Measurements from ENCODE around the gene UQCR11. TPM values are rescaled to one million over a fixed set of nuclear protein-coding genes. Genes with fewer than 3 reads are reported as not detected.

UQCR11 gene
- total RNA-seq, 1 donor: 36.9 TPM

DNA sequence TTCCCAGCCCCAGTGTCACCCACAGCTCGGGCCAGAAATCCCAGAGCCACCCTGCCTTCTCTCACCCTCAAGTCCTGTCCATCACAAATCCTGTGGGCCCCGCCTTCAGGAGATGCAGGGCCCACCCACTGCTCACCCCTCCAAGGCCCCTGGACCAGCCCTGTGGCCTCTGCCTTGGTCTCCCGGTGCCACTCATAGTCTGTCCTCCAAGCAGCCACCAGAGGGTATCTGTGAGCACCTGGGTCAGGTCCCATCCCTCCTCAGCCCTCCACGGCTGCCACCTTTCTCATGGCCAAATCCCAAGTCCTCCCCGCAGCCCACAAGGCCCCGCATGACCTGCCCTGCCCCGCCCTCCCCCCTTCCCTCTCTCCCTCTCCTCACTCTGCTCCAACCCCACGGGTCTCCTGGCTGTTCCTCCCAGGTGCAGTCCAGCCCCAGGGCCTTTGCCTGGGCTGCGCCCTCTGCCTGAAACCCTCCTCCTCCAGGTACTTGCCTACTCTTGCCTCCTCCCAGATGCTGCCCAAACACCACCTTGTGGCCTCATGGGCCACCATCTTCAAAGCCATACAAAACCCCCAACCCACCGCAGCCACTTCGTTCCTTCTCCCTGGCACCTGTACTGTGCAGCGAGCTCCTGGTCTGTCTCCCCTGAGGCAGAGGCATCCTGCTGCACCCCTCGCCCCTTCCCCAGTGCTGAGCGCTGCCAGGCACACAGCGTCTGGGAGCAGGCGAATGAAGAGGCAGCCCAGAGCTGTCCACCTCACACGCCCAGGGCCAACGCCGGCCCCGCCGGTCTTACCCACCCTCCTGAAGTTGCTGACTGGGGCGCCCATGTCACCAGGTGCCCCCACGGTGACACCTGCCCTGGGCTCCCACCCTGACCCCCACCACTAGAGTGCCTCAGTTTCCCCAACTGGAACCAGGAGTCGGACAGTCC lies 13.2 kb upstream of the UQCR11 start:
- DNase-seq (ENCODE audit: low read depth in 2 of 3, low spot score in 2 of 3): peak in 1 of 3 donors; percentile 37

DNA sequence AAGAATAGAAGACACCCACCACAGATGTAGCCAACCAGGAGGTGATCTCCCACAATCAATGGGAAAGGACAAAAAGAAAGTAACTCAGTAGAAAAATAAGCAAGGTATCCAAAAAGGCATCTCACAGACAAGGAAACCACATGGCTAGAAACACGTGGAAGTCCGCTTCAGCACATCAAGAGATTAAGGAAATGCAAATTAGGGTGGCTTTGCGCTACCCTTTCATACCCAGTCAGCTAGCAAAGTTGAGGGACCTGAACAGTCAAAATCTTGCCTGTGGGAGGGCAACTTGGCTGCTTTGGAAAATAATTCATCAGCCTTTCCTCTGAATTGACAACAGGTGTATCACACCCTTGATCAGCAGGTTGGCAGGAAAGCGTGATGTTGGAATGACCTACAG lies 11.6 kb upstream of the UQCR11 start:
- DNase-seq (ENCODE audit: low read depth in 2 of 3, low spot score in 2 of 3): no peak

- no peak for DNase-seq (ENCODE audit: low read depth in 2 of 3, low spot score in 2 of 3)
Measured at GRCh38 chr19:1616396-1616795, 11.1 kb upstream of the UQCR11 start.

GRCh38 chr19:1615156-1615765 lies 10.0 kb upstream of the UQCR11 start:
- DNase-seq (ENCODE audit: low read depth in 2 of 3, low spot score in 2 of 3): no peak

- no peak for DNase-seq (ENCODE audit: low read depth in 2 of 3, low spot score in 2 of 3)
Measured at GRCh38 chr19:1613808-1614570, 8.7 kb upstream of the UQCR11 start.

DNA sequence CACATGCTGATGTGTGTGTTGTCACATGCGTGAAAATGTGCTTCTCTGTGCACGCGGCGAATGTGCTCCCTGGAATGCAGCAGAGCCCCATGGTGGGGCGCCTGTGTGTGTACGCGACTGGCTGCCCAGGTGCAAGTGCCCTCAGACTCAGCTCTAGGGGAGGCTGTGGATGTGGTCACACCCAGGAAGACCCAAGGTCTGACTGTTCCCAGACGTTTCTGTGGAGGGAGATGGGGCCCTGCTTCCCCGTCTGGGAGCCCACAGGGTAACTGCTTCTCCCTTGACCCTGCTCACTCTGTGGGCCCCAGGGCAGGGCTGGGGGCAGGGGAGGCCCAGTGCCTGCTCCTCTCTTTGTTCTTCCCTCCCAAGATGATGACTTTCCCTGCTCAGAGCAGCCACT lies 7.9 kb upstream of the UQCR11 start:
- no peak for DNase-seq (ENCODE audit: low read depth in 2 of 3, low spot score in 2 of 3)

- DNase-seq (ENCODE audit: low read depth in 2 of 3, low spot score in 2 of 3): no peak
Measured at GRCh38 chr19:1612114-1613086, 7.1 kb upstream of the UQCR11 start.

DNA sequence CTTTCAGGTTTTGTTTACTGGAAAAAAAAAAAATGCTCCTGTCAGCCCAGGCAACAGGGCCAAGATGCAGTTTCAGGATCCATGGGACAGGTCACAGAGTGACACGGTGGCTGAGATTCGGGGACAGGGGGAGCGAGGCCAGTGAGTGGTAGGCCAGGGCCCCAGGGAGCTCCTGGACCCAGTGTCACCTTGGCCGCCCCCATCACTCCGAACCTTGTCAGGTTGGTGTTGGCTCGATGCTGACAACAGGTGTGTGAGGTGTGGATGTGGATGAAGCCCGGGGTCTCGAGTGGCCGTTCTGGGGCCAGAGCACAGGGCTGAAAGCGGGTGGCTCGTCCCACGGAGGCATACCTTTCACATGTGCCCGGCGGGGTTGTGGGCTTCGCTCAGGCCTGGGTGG lies 6.1 kb upstream of the UQCR11 start:
- DNase-seq (ENCODE audit: low read depth in 2 of 3, low spot score in 2 of 3): no peak

GRCh38 chr19:1610579-1610978 lies 5.3 kb upstream of the UQCR11 start:
- no peak for DNase-seq (ENCODE audit: low read depth in 2 of 3, low spot score in 2 of 3)

DNA sequence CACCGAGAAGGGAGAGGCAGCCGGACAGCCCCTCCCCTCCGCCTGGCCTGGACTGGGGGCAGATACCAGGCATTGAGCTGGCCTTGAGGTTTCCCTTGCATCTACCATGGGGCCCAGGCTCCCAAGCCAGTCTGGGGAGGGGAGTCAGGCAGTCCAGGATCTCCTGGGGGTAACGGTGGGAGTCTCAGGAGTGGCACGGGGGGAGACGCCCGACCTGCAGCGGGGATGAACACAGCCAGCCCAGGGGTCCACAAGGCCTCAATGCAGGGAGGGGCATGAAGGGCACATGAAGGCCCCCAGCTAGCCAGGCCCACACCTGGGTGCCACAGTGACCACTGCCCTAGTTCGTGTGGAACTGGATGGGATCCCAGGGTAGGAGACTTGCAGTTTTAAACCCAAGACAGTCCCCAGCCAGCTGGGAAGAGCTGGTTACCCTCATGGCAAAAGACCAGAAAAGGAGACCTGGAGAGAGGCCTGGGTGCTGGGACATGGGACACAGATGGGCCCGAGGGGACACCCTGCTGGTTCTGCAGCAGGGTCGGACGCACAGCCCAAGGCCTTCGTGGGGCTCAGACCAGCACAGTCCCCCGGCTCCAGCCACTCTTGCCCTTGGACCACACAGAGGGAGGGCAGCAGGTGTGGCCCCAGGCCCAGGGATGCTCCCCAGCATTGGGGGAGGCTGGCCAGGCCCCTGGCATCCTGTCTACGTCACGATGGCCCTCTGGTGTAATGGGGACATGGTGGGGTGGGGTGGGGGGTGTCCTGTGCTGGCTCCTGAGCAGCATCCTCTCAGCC lies 4.6 kb upstream of the UQCR11 start:
- DNase-seq (ENCODE audit: low read depth in 2 of 3, low spot score in 2 of 3): no peak

DNA sequence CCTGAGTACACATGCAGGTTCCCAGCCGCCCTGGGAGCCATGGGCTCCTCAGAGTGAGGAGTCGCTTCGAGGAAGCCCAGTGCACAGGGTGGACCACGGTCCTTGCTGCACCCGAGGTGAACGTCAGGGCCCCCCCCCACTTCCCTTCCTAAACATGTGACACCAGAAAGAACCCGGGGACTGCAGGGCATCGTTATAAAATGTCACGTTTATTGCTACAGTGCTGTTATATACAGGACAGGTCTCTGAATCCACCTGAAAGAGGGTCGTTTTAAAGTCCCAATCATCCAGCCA lies 3.8 kb upstream of the UQCR11 start:
- DNase-seq (ENCODE audit: low read depth in 2 of 3, low spot score in 2 of 3): peak in 1 of 3 donors; percentile 50

DNA sequence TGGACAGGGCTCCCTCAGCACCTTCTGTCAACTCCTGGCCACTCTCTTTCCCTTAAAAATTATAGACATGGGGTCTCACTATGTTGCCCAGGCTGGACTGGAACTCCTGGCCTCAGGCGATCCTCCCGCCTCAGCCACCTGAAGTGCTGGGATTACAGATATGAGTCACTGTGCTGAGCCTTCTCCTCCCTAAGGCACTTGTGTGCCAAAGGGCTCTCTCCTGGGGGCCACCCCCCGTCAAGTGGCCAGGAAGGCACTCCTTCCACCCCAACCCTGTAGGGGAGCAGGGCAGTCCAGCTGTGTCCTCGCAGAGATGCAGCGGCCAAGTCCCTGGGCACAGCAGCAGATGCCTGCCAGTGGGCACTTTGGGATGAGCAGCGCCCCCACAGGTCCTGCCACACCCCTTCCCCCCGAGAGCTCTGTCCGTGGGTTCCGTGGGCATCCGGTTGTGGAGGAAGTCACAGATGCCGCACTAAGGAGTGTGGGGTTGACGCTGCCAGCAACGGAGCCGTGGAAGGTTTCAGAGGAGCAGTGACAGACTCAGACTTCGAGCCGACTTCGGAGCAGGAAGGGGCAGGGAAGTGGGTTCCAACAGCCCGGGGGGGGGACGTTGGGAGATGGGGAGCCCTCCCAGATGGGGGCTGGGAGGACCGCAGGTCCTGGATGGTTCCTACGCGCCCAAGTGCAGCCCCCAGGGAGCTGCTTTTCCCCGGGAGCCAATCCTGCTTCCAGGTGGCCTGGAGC lies 3.3 kb upstream of the UQCR11 start:
- peak in 1 of 3 donors; percentile 38 for DNase-seq (ENCODE audit: low read depth in 2 of 3, low spot score in 2 of 3)

GRCh38 chr19:1606138-1606651 lies 933 bp upstream of the UQCR11 start:
- no peak for DNase-seq (ENCODE audit: low read depth in 2 of 3, low spot score in 2 of 3)

GRCh38 chr19:1602091-1602707 lies 3.1 kb downstream of the UQCR11 start:
- no peak for DNase-seq (ENCODE audit: low read depth in 2 of 3, low spot score in 2 of 3)

DNA sequence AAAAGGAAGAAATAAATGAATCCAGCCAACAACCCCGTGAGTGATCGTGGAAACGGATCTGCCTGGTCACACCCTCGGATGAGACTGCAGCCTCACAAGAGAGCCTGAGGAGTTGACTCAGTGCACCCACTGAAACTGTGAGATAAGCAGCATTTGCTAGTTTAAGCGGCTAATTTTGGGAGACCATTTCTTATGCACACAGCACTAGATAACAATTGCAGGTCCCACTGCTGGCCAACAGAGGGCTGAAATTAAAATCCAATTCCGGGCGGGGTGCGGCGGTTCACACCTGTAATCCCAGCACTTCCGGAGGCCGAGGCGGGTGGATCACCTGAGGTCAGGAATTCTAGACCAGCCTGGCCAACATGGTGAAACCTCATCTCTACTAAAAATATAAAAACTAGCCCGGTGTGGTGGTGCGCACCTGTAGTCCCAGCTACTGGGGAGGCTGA lies 3.6 kb downstream of the UQCR11 start:
- no peak for DNase-seq (ENCODE audit: low read depth in 2 of 3, low spot score in 2 of 3)

DNA sequence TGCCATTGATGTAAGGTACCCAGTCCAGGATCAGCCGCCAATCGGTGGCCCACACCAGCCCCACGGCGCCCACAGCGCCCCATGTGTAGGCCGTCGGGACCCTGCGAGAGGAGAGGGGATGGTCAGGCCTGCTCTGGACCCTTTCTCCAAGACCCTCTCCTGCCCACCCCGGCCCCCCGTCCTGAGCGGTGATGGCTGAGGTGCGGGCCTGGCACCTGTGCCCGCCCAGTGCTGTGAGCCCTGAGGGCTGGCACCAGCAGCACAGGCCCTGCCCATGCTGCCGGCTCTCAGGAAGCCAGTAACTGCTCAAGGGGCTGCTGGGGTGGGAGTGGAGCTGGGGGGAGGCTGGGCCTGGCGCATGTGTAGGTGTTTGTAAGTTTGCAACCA lies 5.8 kb downstream of the UQCR11 start:
- no peak for DNase-seq (ENCODE audit: low read depth in 2 of 3, low spot score in 2 of 3)

- no peak for DNase-seq (ENCODE audit: low read depth in 2 of 3, low spot score in 2 of 3)
Measured at GRCh38 chr19:1598777-1599459, 6.3 kb downstream of the UQCR11 start.

GRCh38 chr19:1593501-1593772 lies 11.8 kb downstream of the UQCR11 start:
- no peak for DNase-seq (ENCODE audit: low read depth in 2 of 3, low spot score in 2 of 3)

Data from hematopoietic multipotent progenitor cell (in vitro differentiated cells).